Activated T-cell treated with anti-CD3 and anti-CD28 coated beads, Interleukin-2, amount 50 U/mL, for 1 hour (primary cell): ENCODE results near the gene CUX1.
"Not testable (repeated sequence)": the region's sequence is repeated elsewhere in the genome, so short reads cannot be mapped to it uniquely, and the experiment has no call there.

ENCODE experiments used
- DNase-seq: peaks from one replicate; pipeline ENCODE4 v3.0.0-alpha.2; 2020

The CUX1 gene

DNA sequence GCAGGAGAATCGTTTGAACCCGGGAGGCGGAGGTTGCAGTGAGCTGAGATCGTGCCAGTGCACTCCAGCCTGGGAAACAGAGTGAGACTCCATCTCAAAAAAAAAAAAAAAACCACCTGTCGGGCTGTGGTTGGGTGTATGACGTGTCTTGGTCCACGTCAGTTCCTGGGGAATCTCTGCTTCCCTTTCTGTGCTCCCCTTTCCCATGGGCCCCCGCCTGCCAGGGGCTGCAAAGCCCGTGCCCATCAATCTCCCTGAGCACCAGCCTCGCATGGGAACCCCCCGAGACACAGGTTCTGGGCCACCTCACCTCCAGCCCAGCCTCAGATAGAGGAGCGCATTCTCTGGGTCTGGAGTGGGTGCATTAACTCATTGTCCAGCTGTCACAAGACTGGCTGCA lies 467.0 kb downstream of the CUX1 start:
- DNase-seq, result peak; percentile 33

DNA sequence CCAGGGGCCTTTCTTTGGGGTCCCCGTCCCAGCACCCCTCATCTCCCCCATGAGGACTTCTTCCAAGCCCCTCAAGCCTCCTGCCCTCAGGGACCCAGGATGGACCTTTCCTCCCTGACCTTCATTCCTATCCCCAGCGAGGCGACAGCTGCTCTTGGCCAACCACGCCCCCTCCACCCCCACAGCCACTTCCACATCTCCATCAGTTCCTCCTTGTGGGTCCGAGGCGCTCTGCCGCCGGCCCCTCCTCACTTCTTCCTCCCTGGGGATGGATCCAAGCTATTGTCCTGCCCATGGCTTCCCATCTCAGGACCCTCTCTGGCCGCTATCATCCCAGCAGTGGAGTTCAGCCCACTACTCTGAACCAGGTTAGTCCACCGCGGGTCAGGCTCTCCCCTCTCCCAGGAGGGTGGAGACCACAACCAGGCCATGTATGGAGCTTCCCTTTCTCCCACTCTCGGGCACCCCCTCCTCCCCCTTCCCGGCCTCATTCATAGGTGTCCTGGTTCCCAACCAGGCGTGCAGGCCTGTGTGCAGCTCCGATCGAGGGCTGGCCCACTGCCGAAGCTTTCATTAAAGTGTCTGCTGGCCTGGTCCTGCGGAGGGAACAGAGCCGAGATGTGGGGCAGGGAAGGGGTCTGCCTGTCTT lies 467.6 kb downstream of the CUX1 start:
- DNase-seq, result no peak

GRCh38 chr7:102285540-102286236 lies 468.3 kb downstream of the CUX1 start:
- DNase-seq, result no peak

GRCh38 chr7:102286237-102287110 lies 469.0 kb downstream of the CUX1 start, which contains the start of gene SH2B2:
SH2B2 (plus strand) TSS chr7:102286868; CDS start chr7:102300551, 13,683 bp downstream.
- peak; percentile 74 for DNase-seq

- peak; percentile 40 for DNase-seq
These were observed 469.9 kb downstream of the CUX1 start for GRCh38 chr7:102287111-102287980.

DNA sequence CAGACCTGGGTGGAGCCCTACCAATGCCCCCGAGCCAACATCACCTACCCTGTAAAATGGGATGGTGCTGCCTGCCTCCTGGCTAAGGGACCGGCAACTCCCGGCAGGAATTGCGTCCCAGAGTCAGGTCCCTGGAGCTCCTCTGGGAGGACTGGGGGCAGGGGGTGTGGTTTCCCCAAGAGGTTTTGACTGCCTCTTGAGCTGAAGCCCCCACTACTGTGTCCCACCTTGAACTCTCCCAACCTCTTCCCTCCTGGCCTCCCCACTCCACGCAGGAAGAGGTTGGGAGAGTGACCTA lies 470.5 kb downstream of the CUX1 start:
- no peak for DNase-seq

DNA sequence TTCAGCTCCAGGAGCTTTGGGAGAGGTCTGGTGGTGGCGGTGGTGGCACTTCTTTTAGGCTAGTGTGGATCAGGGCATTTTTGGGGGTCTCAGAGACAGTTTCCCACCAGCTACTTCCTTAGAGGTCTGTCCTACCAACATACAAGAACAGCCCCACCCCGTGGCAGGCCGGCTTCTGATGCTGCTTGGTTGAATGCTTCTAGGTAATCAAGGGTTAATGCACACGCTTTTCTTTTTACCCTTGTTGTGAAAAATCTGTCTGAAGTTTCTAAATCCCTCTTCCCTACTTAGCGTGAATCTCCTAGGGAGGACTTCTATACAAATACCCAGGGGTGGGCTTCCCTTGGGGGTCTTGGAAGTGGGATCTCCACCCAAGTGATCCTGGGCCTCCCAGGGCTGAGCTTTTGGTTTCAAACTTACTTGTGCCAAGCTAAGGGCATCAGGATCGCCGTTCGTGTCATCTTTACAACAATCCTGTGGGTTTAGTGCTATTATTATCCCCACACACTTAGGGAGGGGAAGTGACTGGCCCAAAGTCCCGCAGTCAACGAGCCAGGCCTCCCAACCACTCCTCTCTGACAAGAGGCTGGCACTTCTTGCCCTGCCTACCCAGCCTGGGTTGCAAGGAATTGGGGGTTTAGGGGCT lies 471.0 kb downstream of the CUX1 start:
- no peak for DNase-seq

DNA sequence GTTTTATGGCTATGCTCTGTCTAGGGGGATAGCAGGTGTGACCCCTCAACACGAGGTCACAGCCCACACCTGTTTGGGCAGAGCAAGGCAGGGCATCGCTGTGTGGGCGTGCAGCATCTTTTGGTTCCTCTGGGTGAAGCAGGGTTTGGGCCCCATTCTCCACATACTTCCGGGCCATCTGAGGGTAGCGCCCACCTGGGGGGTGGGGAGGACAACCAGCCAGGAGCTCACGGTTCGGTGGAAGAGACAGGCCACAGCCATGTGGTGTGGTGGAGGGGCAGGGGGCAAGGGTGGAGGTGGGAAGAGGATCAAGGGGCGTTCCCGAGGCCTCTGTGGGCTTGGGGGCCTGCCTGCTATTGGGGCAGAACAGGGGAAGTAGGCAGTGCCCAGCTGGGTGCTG lies 471.6 kb downstream of the CUX1 start:
- no peak for DNase-seq

DNA sequence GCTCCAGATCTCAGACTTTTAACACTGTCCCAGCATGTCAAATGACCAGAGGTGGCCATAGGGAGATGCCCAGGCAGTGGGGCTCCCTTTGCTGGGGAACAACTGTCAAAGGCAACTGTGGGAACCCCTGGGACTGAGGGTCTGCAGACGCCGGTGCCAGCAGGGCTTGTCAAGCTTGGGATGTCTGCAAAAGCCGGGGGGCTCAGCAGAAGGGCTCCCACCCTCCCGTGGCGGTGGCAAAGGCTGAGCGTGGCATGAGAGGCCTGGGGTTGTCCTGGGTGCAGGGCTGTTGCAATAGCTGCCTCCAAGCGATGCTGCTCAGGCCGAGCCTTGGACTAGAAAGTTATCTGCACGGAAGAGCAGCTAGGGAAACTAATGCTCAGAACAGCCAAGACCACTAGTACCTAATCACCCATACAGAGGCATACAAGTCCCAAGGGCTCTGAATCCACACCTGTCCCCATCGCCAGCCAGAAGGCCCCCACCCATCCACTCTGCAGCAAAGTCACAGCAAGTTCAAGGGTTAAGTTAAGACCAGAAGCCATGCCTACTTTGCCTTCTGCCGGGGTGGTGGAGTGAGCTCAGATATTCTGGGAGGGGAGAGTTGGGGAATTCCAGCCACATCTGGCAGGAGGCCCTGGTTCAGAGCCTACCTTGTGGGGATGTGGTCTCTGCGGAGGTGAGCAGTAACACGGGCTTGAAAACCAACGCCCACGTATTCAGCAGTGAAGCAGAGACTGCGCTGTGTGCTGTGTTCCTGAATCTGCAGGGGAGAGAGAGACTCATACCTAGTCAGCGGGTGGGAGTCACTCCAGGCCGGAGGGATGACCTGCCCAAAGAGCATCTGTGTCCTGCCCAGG lies 473.9 kb downstream of the CUX1 start:
- no peak for DNase-seq

GRCh38 chr7:102291916-102292267 lies 474.5 kb downstream of the CUX1 start:
- no peak for DNase-seq

DNA sequence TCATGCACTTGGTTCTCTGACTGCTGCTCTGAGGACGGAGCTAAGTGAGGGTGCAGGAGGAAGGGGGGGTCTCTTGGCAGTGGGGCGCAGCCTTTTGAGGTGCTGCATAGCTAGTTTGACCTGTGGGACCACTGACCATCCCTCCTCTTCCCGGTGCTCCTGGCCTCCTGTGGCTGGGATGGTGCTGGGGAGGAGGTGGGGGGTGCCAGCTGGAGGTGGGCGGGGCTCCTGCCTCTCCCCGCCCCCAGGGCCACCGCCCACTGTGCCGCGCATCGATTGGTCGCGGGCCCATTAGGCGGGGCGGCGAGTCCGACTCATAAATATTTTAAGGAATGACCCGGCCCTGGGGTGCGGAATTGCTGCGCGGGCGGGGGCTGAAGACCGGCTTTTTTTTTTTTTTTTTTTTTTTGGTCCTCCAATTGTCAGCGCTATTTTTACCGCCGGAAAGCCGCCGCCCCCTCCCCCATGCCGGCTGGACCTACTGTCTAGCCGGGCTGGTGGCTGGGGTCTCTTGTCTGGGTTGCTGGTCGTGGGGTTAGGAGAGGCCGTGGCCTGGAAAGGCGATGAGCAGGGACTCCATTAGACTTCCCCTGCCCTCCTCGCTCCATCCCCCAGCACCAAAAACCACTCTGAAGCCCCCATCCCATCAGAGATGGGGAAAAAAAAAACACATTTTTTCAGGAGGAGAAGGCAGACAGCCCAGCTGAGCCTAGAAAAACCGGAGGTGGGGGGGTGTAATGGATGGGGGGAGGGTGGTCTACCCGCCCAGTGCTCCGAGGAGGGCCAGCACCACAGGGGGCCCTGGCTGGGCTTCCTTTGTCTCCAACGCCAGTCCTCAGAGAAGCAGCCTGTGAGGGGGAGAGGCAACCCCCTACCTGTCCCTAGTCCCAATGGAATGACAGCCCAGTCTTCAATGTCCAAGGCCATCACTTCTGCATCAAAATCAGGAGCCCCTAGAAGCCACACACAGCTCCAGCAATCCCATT lies 475.7 kb downstream of the CUX1 start:
- no peak for DNase-seq

DNA sequence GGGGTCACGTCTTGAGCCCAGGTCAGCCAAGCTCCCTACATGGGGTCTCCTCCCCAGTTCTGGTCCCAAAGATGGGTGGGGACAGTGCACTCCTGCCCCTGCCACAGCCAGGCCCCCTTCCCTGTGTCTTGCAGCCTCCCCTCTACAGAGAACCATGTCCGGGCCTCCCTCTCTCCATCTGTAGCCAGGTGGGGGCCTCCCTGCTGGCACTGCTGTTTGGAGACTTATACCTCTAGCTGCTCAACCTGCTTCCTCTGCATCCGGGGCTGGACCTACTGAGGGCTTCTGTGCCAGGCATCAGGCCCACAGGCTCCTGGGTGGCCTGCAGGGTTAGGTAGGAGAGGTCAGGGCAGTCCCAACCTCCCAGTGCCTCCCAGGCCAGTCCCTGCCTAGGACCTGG lies 477.2 kb downstream of the CUX1 start:
- no peak for DNase-seq

- no peak for DNase-seq
These were observed 478.1 kb downstream of the CUX1 start for GRCh38 chr7:102295346-102296178.

- DNase-seq, result no peak
These were observed 478.7 kb downstream of the CUX1 start for GRCh38 chr7:102296179-102296438.

GRCh38 chr7:102296514-102296913 lies 479.1 kb downstream of the CUX1 start:
- DNase-seq, result no peak

DNA sequence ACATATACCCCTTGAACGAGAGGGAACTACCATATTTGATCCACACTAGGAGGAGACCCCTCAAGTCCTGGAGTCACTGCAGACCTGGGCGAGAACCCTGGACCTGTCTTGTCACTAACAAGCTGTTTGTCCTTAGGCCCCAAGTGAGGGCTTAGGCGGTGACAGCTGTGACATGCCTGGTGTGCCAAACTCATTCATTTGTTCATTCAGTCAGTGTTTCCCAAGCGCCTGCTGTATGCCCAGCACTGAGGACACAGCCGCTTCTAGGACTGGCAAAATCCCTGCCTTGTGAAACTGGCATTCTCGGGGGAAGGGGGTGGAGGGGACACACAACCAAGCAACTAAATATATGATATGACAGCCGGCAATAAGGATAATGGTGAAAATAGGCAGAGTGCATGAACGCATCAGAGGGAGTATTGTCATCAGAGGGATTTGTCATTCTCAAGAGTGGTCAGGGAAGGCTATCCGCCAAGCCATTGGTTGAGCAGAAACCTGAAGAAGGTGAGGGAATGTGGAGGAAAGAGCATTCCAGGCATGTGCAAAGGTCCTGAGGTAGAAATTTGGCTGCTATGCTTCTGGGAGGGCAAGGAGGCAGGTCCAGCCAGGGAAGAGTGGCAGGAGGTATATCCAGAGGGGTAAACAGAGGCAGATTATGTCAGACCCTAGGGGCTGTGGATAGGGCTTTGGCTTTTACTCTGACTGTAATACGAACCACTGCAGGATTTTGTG lies 480.2 kb downstream of the CUX1 start:
- DNase-seq, result no peak

- DNase-seq, result no peak
These were observed 483.3 kb downstream of the CUX1 start for GRCh38 chr7:102300643-102301221.

GRCh38 chr7:102301367-102301766 lies 483.9 kb downstream of the CUX1 start:
- not testable (repeated sequence) for DNase-seq
